ENCODE results near the gene FBXO21.

DNA sequence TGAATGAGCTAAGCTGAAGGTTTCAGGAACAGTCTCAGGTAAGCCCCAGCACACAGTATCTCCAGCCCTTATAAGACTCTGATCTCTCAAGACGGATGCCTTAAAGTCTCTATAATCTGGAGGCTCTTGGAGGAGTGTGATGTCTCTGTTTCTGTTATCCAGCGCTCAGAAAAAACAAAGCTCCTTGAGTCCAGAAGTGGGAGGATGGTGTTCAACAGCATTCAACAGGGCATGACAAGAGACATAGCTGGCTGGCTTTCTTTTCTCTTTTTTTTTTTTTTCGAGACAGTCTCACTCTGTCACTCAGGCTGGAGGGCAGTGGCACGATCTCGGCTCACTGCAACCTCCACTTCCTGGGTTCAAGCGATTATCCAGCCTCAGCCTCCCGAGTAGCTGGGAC, 59.5 kb downstream of the FBXO21 start:
- TF ChIP-seq, protein P1, sequence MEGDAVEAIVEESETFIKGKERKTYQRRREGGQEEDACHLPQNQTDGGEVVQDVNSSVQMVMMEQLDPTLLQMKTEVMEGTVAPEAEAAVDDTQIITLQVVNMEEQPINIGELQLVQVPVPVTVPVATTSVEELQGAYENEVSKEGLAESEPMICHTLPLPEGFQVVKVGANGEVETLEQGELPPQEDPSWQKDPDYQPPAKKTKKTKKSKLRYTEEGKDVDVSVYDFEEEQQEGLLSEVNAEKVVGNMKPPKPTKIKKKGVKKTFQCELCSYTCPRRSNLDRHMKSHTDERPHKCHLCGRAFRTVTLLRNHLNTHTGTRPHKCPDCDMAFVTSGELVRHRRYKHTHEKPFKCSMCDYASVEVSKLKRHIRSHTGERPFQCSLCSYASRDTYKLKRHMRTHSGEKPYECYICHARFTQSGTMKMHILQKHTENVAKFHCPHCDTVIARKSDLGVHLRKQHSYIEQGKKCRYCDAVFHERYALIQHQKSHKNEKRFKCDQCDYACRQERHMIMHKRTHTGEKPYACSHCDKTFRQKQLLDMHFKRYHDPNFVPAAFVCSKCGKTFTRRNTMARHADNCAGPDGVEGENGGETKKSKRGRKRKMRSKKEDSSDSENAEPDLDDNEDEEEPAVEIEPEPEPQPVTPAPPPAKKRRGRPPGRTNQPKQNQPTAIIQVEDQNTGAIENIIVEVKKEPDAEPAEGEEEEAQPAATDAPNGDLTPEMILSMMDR (conservative IDR thresholded peaks at IDR 0.05; ENCODE audit: low read depth in 2 of 2): no peak
- no peak for TF ChIP-seq POLR2AphosphoS5 (IDR thresholded peaks at IDR 0.05; ENCODE audit: low read depth)
- TF ChIP-seq, protein P2, sequence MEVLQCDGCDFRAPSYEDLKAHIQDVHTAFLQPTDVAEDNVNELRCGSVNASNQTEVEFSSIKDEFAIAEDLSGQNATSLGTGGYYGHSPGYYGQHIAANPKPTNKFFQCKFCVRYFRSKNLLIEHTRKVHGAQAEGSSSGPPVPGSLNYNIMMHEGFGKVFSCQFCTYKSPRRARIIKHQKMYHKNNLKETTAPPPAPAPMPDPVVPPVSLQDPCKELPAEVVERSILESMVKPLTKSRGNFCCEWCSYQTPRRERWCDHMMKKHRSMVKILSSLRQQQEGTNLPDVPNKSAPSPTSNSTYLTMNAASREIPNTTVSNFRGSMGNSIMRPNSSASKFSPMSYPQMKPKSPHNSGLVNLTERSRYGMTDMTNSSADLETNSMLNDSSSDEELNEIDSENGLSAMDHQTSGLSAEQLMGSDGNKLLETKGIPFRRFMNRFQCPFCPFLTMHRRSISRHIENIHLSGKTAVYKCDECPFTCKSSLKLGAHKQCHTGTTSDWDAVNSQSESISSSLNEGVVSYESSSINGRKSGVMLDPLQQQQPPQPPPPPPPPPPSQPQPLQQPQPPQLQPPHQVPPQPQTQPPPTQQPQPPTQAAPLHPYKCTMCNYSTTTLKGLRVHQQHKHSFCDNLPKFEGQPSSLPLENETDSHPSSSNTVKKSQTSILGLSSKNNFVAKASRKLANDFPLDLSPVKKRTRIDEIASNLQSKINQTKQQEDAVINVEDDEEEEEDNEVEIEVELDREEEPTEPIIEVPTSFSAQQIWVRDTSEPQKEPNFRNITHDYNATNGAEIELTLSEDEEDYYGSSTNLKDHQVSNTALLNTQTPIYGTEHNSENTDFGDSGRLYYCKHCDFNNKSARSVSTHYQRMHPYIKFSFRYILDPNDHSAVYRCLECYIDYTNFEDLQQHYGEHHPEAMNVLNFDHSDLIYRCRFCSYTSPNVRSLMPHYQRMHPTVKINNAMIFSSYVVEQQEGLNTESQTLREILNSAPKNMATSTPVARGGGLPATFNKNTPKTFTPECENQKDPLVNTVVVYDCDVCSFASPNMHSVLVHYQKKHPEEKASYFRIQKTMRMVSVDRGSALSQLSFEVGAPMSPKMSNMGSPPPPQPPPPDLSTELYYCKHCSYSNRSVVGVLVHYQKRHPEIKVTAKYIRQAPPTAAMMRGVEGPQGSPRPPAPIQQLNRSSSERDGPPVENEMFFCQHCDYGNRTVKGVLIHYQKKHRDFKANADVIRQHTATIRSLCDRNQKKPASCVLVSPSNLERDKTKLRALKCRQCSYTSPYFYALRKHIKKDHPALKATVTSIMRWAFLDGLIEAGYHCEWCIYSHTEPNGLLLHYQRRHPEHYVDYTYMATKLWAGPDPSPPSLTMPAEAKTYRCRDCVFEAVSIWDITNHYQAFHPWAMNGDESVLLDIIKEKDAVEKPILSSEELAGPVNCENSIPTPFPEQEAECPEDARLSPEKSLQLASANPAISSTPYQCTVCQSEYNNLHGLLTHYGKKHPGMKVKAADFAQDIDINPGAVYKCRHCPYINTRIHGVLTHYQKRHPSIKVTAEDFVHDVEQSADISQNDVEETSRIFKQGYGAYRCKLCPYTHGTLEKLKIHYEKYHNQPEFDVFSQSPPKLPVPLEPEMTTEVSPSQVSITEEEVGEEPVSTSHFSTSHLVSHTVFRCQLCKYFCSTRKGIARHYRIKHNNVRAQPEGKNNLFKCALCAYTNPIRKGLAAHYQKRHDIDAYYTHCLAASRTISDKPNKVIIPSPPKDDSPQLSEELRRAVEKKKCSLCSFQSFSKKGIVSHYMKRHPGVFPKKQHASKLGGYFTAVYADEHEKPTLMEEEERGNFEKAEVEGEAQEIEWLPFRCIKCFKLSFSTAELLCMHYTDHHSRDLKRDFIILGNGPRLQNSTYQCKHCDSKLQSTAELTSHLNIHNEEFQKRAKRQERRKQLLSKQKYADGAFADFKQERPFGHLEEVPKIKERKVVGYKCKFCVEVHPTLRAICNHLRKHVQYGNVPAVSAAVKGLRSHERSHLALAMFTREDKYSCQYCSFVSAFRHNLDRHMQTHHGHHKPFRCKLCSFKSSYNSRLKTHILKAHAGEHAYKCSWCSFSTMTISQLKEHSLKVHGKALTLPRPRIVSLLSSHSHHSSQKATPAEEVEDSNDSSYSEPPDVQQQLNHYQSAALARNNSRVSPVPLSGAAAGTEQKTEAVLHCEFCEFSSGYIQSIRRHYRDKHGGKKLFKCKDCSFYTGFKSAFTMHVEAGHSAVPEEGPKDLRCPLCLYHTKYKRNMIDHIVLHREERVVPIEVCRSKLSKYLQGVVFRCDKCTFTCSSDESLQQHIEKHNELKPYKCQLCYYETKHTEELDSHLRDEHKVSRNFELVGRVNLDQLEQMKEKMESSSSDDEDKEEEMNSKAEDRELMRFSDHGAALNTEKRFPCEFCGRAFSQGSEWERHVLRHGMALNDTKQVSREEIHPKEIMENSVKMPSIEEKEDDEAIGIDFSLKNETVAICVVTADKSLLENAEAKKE (CRISPR knock-in tag; IDR thresholded peaks at IDR 0.05): no peak
- TF ChIP-seq, protein P3, sequence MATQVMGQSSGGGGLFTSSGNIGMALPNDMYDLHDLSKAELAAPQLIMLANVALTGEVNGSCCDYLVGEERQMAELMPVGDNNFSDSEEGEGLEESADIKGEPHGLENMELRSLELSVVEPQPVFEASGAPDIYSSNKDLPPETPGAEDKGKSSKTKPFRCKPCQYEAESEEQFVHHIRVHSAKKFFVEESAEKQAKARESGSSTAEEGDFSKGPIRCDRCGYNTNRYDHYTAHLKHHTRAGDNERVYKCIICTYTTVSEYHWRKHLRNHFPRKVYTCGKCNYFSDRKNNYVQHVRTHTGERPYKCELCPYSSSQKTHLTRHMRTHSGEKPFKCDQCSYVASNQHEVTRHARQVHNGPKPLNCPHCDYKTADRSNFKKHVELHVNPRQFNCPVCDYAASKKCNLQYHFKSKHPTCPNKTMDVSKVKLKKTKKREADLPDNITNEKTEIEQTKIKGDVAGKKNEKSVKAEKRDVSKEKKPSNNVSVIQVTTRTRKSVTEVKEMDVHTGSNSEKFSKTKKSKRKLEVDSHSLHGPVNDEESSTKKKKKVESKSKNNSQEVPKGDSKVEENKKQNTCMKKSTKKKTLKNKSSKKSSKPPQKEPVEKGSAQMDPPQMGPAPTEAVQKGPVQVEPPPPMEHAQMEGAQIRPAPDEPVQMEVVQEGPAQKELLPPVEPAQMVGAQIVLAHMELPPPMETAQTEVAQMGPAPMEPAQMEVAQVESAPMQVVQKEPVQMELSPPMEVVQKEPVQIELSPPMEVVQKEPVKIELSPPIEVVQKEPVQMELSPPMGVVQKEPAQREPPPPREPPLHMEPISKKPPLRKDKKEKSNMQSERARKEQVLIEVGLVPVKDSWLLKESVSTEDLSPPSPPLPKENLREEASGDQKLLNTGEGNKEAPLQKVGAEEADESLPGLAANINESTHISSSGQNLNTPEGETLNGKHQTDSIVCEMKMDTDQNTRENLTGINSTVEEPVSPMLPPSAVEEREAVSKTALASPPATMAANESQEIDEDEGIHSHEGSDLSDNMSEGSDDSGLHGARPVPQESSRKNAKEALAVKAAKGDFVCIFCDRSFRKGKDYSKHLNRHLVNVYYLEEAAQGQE (IDR thresholded peaks at IDR 0.05; ENCODE audit: unreplicated experiment): no peak
- TF ChIP-seq EZH2 (IDR thresholded peaks at IDR 0.05; ENCODE audit: low read depth, unreplicated experiment): no peak
